ENCODE data around the gene AFM. TPM values are rescaled to one million over a fixed set of nuclear protein-coding genes. Genes with fewer than 3 reads are reported as not detected.

AFM gene
- total RNA-seq, 1 donor from 2014 or later = not detected

DNA sequence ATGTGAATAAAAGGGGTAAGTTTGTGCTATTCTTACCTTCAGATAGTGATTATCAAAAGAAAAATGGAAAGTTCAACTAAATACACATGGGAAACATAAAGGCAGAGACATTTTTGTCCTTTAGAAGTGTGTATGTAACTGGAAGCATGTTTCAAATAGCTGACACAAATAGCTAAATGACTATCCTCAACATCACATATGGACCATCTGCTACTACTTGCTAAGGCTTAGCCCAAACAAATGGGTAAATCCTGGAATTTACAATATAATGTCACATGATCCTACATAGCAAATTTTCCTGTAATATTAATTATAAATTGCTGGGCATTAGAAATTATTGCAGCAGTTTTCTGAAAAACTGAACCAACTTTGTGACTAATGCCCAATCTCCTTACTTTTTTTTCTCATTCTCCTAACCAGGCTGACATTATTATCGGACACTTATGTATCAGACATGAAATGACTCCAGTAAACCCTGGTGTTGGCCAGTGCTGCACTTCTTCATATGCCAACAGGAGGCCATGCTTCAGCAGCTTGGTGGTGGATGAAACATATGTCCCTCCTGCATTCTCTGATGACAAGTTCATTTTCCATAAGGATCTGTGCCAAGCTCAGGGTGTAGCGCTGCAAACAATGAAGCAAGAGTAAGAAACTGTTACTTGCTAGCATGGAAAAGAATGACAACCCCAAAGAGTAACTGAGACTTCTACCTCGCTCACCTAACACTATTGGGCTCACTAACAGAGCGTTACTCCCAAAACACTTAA is 29.4 kb upstream of the AFM start:
- Mint-ChIP-seq H3K27ac (no peak overlapping the region), H3K36me3 (no peaks in the 10 kb centered on the region), H3K4me3 (no peak overlapping the region), H3K9me3 (peaks cover 2% of the 10 kb centered on the region), H3K27me3 (ENCODE audit: insufficient read depth, low read depth) (peaks cover 10% of the 10 kb centered on the region), H3K4me1 (peaks cover 28% of the 10 kb centered on the region)
- peaks cover 23% of the 10 kb centered on the region for H3K4me1 ChIP-seq
- H3F3A ChIP-seq (ENCODE audit: low read depth) = peaks cover 25% of the 10 kb centered on the region
- H3K27ac ChIP-seq = no peak overlapping the region
- no peak for DNase-seq (ENCODE audit: low spot score)
- H3K4me2 ChIP-seq = no peak overlapping the region
- no peak overlapping the region for H3K9ac ChIP-seq
- TF ChIP-seq EZH2phosphoT487 (IDR thresholded peaks at IDR 0.05) = no peak
- TF ChIP-seq EZH2 (IDR thresholded peaks at IDR 0.05) = no peak
- TF ChIP-seq, protein P1, sequence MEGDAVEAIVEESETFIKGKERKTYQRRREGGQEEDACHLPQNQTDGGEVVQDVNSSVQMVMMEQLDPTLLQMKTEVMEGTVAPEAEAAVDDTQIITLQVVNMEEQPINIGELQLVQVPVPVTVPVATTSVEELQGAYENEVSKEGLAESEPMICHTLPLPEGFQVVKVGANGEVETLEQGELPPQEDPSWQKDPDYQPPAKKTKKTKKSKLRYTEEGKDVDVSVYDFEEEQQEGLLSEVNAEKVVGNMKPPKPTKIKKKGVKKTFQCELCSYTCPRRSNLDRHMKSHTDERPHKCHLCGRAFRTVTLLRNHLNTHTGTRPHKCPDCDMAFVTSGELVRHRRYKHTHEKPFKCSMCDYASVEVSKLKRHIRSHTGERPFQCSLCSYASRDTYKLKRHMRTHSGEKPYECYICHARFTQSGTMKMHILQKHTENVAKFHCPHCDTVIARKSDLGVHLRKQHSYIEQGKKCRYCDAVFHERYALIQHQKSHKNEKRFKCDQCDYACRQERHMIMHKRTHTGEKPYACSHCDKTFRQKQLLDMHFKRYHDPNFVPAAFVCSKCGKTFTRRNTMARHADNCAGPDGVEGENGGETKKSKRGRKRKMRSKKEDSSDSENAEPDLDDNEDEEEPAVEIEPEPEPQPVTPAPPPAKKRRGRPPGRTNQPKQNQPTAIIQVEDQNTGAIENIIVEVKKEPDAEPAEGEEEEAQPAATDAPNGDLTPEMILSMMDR (IDR thresholded peaks at IDR 0.05) = no peak
- no peaks in the 10 kb centered on the region for H3K79me2 ChIP-seq (ENCODE audit: low read depth)
- H3K27me3 ChIP-seq = no peaks in the 10 kb centered on the region
- H3K4me3 ChIP-seq = no peak overlapping the region
- no peak overlapping the region for H2AFZ ChIP-seq (replicated peaks)
- H4K20me1 ChIP-seq (ENCODE audit: low read depth) = no peaks in the 10 kb centered on the region
- H3K9me3 ChIP-seq (ENCODE audit: low read depth) = no peaks in the 10 kb centered on the region
- H3K36me3 ChIP-seq = no peaks in the 10 kb centered on the region

DNA sequence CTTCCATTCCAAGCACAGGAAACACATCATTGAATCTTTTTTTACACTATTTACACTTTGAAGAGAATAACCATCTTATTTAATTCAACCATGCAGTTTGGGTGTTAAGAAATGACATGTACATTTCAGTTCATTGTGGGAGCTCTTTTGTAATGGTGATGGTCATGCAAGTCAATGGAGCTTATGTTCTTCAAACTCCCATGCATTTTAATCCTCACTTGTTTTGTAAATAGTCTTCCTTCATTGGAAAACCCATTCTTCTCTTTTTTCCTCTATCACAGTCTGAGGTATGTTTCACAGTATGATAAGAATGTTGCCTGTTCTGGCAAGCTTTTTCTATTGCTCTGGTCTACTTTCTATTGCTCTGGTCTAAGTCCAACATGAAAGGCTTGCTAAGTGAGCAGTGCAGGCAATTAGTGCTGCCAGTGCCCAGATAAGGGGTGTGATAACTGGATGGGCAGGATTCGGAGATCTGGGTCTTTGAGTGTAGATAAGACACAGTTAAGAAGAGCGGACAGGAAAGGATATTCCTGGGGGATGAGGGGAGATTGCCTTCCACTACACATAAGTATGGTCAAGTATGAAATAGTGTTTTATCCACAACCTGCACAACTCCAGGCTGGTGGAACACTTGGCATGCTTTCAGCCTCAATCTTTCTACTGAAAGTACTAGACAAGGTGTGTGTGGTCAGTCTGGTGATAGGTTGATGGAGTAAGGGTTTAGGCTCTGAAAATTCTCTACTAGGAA is 28.4 kb upstream of the AFM start:
- Histone ChIP-seq H3K4me2 (no peak overlapping the region), H3F3A (ENCODE audit: low read depth) (peaks cover 25% of the 10 kb centered on the region), H2AFZ (replicated peaks) (no peak overlapping the region), H3K4me1 (peaks cover 23% of the 10 kb centered on the region), H3K36me3 (no peaks in the 10 kb centered on the region), H3K4me3 (no peak overlapping the region), H3K79me2 (ENCODE audit: low read depth) (no peaks in the 10 kb centered on the region), H3K9me3 (ENCODE audit: low read depth) (no peaks in the 10 kb centered on the region), H4K20me1 (ENCODE audit: low read depth) (no peaks in the 10 kb centered on the region), H3K27ac (no peak overlapping the region), H3K27me3 (no peaks in the 10 kb centered on the region), H3K9ac (no peak overlapping the region)
- Mint-ChIP-seq H3K27ac (no peak overlapping the region), H3K27me3 (ENCODE audit: insufficient read depth, low read depth) (peaks cover 10% of the 10 kb centered on the region), H3K4me3 (no peak overlapping the region), H3K9me3 (peaks cover 2% of the 10 kb centered on the region), H3K36me3 (no peaks in the 10 kb centered on the region), H3K4me1 (peaks cover 28% of the 10 kb centered on the region)
- TF ChIP-seq, protein P1 (IDR thresholded peaks at IDR 0.05) = no peak
- no peak for TF ChIP-seq EZH2 (IDR thresholded peaks at IDR 0.05)
- peak; percentile 87 for TF ChIP-seq EZH2phosphoT487 (IDR thresholded peaks at IDR 0.05)
- DNase-seq (ENCODE audit: low spot score) = peak; percentile 41

DNA sequence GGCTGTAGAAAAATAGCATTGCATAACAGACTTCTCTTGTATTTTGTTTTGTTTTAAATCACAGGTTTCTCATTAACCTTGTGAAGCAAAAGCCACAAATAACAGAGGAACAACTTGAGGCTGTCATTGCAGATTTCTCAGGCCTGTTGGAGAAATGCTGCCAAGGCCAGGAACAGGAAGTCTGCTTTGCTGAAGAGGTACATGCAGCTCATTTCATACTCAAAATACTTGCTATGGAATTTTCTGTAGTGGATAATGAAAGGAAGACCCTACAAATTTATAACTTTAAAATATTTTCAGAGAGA is 27.9 kb upstream of the AFM start:
- H3K9me3 Mint-ChIP-seq = peaks cover 2% of the 10 kb centered on the region
- no peak for DNase-seq (ENCODE audit: low spot score)
- no peak overlapping the region for H3K4me3 Mint-ChIP-seq
- no peak overlapping the region for H3K27ac Mint-ChIP-seq
- no peaks in the 10 kb centered on the region for H3K27me3 ChIP-seq
- H3K4me3 ChIP-seq = no peak overlapping the region
- H3K9ac ChIP-seq = no peak overlapping the region
- no peaks in the 10 kb centered on the region for H3K79me2 ChIP-seq (ENCODE audit: low read depth)
- H3K27me3 Mint-ChIP-seq (ENCODE audit: insufficient read depth, low read depth) = peaks cover 10% of the 10 kb centered on the region
- H3K9me3 ChIP-seq (ENCODE audit: low read depth) = no peaks in the 10 kb centered on the region
- H3F3A ChIP-seq (ENCODE audit: low read depth) = peaks cover 25% of the 10 kb centered on the region
- H3K4me1 Mint-ChIP-seq = peaks cover 28% of the 10 kb centered on the region
- no peak overlapping the region for H3K27ac ChIP-seq
- H2AFZ ChIP-seq (replicated peaks) = no peak overlapping the region
- TF ChIP-seq EZH2 (IDR thresholded peaks at IDR 0.05) = no peak
- TF ChIP-seq EZH2phosphoT487 (IDR thresholded peaks at IDR 0.05) = no peak
- TF ChIP-seq, protein P1 (IDR thresholded peaks at IDR 0.05) = no peak
- H4K20me1 ChIP-seq (ENCODE audit: low read depth) = no peaks in the 10 kb centered on the region
- no peaks in the 10 kb centered on the region for H3K36me3 Mint-ChIP-seq
- H3K4me1 ChIP-seq = peaks cover 23% of the 10 kb centered on the region
- no peaks in the 10 kb centered on the region for H3K36me3 ChIP-seq
- no peak overlapping the region for H3K4me2 ChIP-seq
